Activated T-helper 1 cell treated with anti-CD3 and anti-CD28 coated beads, Interleukin-12 subunit alpha, Interleukin-12 subunit beta, Interleukin-2, Interleukin-4 antibody, amounts not matched to agents 30 ng/mL and 10 ng/mL and 1 ng/mL, durations not matched to agents 14 hours and 24 hours and 36 hours (primary cell): ENCODE measurements around the gene HERC2. TPM values are rescaled to one million over a fixed set of nuclear protein-coding genes. Genes with fewer than 3 reads are reported as not detected.

Source experiments
- DNase-seq: peaks from one replicate; pipeline ENCODE4 v3.0.0; 2021; ENCODE audit warnings: low spot score
- H3K27ac Mint-ChIP-seq: one replicate; pipeline ENCODE4 v1.8.0; 2021; ENCODE audit warnings: mild to moderate bottlenecking, mixed read lengths
- H3K27me3 Mint-ChIP-seq: one replicate; pipeline ENCODE4 v1.8.0; 2022; ENCODE audit warnings: mild to moderate bottlenecking, moderate library complexity, mixed read lengths; ENCODE audit not compliant: insufficient read depth
- H3K36me3 Mint-ChIP-seq: one replicate; pipeline ENCODE4 v1.8.0; 2021; ENCODE audit warnings: low read depth, mixed read lengths
- H3K4me1 Mint-ChIP-seq: one replicate; pipeline ENCODE4 v1.8.0; 2021; ENCODE audit warnings: low read depth, mixed read lengths
- H3K4me3 Mint-ChIP-seq: one replicate; pipeline ENCODE4 v1.8.0; 2021; ENCODE audit warnings: mild to moderate bottlenecking, moderate library complexity, mixed read lengths
- H3K9me3 Mint-ChIP-seq: one replicate; pipeline ENCODE4 v1.8.0; 2021; ENCODE audit warnings: mixed read lengths
- intact Hi-C: fragments of 100-400 bp; cut with micrococcal nuclease; formaldehyde crosslinking; loops from one replicate; pipeline ENCODE4 v1.15.1; 2024
- total RNA-seq: library from RNA; stranded (reverse); gene quantifications from 2 replicates; pipeline ENCODE4 v1.2.3, GENCODE V29; 2022

Gene HERC2
- total RNA-seq, 1 donor from 2014 or later, result 41.3 TPM

DNA sequence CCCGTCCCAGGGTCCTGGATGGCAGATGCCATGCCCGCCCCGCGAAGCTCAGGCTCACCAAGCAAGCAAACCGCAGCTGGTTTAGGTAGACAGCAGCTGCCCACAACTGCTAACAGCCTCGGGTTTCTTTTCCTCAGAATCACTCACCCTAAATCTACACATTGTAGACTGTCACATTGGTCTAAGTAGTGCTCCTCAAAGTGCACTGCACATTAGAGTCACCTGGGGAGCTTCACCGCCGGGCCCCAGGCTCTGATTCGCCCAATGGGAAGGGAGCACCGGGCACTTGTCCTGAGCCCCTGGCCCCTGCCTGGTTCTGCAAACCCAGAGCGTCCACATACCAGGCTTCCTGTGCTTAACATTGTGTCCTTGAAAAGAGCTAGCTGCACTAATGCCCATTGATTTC is 223.6 kb downstream of the HERC2 start:
- no peak overlapping the region for H3K4me3 Mint-ChIP-seq
- H3K36me3 Mint-ChIP-seq, result peaks cover 3% of the 10 kb centered on the region
- DNase-seq, result no peak
- H3K27ac Mint-ChIP-seq, result no peak overlapping the region
- H3K27me3 Mint-ChIP-seq, result peaks cover 50% of the 10 kb centered on the region
- H3K9me3 Mint-ChIP-seq, result no peaks in the 10 kb centered on the region
- peaks cover 32% of the 10 kb centered on the region for H3K4me1 Mint-ChIP-seq
- intact Hi-C loops, result no loop called here

- intact Hi-C loops, result no loop called here
- Mint-ChIP-seq H3K4me1 (peaks cover 32% of the 10 kb centered on the region), H3K9me3 (no peaks in the 10 kb centered on the region), H3K27ac (no peak overlapping the region), H3K36me3 (peaks cover 1% of the 10 kb centered on the region), H3K27me3 (peaks cover 55% of the 10 kb centered on the region), H3K4me3 (peak overlapping the region; percentile 68)
- no peak for DNase-seq
Measured at GRCh38 chr15:28097656-28098359, 224.2 kb downstream of the HERC2 start.

DNA sequence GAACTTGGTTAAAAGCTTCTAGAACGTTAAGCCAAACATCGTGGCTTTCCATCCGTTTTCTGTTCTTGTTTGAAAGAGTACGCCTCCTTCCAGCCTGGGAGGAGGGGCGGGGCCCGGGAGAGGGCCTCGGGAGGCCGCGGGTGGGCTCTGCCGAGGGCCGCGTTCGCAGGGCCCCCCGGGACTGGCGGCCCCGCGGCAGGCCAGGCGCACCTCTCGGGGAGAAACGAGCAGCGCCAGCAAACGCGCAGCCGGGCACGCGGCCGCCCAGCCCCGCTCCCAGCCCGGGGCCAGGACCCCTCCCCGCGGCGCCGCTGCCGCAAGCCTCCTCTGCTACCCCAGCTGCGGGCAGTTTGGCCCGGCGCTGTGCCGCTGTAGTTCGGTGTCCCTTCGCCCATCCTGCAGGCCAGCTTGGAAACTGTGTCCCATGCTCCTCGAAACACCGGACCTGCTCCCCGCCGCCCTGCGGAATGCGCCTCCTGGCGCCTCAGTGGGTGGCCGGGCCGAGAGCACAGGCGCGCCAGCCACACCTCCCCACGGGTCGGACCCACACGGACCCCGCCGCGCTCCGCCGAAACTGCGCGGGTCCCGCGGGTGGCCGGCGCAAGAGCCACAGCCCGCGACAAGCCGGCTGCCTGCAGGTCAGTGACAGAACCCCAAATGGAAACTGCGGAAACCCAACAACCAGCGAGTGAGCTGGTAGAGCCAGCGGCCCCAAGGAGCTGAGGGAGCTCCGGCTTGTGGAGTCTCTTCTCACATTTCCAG is 225.1 kb downstream of the HERC2 start:
- peaks cover 63% of the 10 kb centered on the region for H3K27me3 Mint-ChIP-seq
- no peaks in the 10 kb centered on the region for H3K9me3 Mint-ChIP-seq
- intact Hi-C loops, result no loop called here
- H3K36me3 Mint-ChIP-seq, result peaks cover 1% of the 10 kb centered on the region
- peak overlapping the region; percentile 88 for H3K4me3 Mint-ChIP-seq
- no peak overlapping the region for H3K27ac Mint-ChIP-seq
- peaks cover 32% of the 10 kb centered on the region for H3K4me1 Mint-ChIP-seq
- DNase-seq, result no peak

GRCh38 chr15:28096411-28096669 is 225.6 kb downstream of the HERC2 start:
- H3K36me3 Mint-ChIP-seq, result peaks cover 1% of the 10 kb centered on the region
- intact Hi-C loops, result no loop called here
- peak overlapping the region; percentile 88 for H3K4me3 Mint-ChIP-seq
- H3K27ac Mint-ChIP-seq, result no peak overlapping the region
- peaks cover 32% of the 10 kb centered on the region for H3K4me1 Mint-ChIP-seq
- no peaks in the 10 kb centered on the region for H3K9me3 Mint-ChIP-seq
- H3K27me3 Mint-ChIP-seq, result peaks cover 68% of the 10 kb centered on the region
- DNase-seq, result no peak

DNA sequence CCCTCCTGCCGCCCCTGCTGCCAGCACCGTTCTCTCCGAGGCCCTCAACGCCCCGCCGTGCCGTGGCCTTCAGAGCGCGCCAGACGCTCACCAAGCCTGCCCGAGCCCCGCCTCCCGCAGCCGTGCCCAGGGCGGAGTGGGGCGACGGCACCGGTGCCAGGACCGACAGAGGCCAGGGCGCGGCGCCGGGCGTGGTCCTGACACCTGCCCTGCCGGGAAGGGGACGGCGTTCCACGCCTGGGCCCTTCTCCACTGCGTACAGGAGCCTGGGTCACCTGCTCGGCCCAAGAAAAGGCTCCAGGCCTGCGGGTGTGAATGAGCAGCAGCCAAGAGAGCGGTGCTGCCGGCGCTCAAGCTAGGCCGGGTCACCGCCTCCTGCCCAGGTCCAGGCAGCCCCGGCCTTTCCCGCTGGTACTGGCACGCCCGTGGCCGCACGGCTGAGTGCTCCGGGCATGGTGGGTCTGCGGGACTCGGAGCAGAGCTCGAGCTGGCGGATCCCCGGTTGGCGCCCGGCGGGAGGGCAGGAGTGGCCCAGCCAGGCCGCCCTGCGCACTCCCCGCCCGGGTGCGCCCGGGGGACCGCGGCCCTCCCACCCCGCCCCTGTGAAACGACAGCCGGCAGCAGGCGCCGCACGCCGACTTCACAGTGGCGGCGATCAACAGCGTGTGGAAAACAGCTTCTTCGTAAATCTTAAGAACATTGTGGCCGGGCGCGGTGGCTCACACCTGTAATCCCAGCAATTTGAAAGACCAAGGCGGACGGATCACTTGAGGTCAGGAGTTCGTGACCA is 227.1 kb downstream of the HERC2 start:
- H3K4me3 Mint-ChIP-seq, result peak overlapping the region; percentile 88
- H3K4me1 Mint-ChIP-seq, result peaks cover 27% of the 10 kb centered on the region
- intact Hi-C loops, result no loop called here
- no peak overlapping the region for H3K27ac Mint-ChIP-seq
- H3K36me3 Mint-ChIP-seq, result peaks cover 1% of the 10 kb centered on the region
- no peak for DNase-seq
- peaks cover 13% of the 10 kb centered on the region for H3K9me3 Mint-ChIP-seq
- peaks cover 74% of the 10 kb centered on the region for H3K27me3 Mint-ChIP-seq

DNA sequence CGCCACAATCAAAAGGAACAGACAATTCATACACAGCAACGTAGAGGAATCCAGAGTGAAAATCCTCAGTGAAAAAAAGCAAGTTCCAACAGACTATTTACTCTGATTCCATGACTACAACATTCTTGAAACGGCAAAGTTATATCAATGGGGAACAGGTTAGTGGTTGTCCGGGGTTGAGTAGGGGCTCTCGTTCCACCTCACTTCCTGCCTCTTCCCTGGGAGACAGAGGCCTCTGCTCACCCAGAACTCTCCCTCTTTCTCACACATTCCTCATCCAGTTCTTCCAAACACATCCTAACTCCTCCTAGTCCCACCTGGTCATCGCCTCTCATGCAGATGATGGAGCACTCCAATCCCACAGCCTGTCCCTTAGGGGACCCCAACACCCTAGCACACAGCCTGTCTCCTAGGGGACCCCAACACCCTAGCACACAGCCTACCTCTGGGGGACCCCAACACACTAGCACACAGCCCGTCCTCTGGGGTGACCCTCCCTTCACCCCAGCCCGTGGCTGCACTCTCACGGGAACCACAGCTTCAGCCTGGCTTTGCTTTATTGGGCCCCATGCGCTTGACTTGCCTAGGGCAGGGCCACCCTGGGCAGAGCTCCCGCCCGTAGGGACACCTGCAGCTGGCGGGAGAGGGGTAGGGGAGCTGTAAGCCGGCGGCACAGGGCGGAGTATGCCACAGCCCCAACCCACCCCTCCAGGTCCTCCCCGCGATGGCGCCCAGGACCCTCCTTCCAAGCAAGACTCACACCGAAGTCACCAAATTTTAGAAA is 228.0 kb downstream of the HERC2 start:
- peak overlapping the region; percentile 15 for H3K4me3 Mint-ChIP-seq
- no peak for DNase-seq
- no peaks in the 10 kb centered on the region for H3K36me3 Mint-ChIP-seq
- peaks cover 22% of the 10 kb centered on the region for H3K4me1 Mint-ChIP-seq
- intact Hi-C loops, result no loop called here
- H3K27ac Mint-ChIP-seq, result no peak overlapping the region
- peaks cover 70% of the 10 kb centered on the region for H3K27me3 Mint-ChIP-seq
- H3K9me3 Mint-ChIP-seq, result peaks cover 14% of the 10 kb centered on the region

- Mint-ChIP-seq H3K4me1 (peaks cover 21% of the 10 kb centered on the region), H3K4me3 (no peak overlapping the region), H3K27me3 (peaks cover 54% of the 10 kb centered on the region), H3K36me3 (no peaks in the 10 kb centered on the region), H3K27ac (no peak overlapping the region), H3K9me3 (peaks cover 14% of the 10 kb centered on the region)
- intact Hi-C loops, result no loop called here
- DNase-seq, result no peak
Measured at GRCh38 chr15:28091313-28091712, 230.7 kb downstream of the HERC2 start.

GRCh38 chr15:28086175-28086703 is 235.7 kb downstream of the HERC2 start:
- Mint-ChIP-seq H3K4me3 (no peak overlapping the region), H3K27me3 (peaks cover 19% of the 10 kb centered on the region), H3K27ac (no peak overlapping the region), H3K9me3 (peaks cover 13% of the 10 kb centered on the region), H3K36me3 (no peaks in the 10 kb centered on the region), H3K4me1 (peaks cover 15% of the 10 kb centered on the region)
- peak; percentile 38 for DNase-seq
- intact Hi-C loops, result loop anchor here (1.0 kb wide), 1 partner anchor 37 kb away; no protein-coding TSS in a partner anchor

GRCh38 chr15:28085489-28086174 is 236.3 kb downstream of the HERC2 start:
- Mint-ChIP-seq H3K36me3 (no peaks in the 10 kb centered on the region), H3K4me3 (no peak overlapping the region), H3K9me3 (peaks cover 9% of the 10 kb centered on the region), H3K27ac (no peak overlapping the region), H3K27me3 (peaks cover 15% of the 10 kb centered on the region), H3K4me1 (peaks cover 15% of the 10 kb centered on the region)
- DNase-seq, result no peak
- intact Hi-C loops, result loop anchor here (1.0 kb wide), 1 partner anchor 38 kb away; no protein-coding TSS in a partner anchor

DNA sequence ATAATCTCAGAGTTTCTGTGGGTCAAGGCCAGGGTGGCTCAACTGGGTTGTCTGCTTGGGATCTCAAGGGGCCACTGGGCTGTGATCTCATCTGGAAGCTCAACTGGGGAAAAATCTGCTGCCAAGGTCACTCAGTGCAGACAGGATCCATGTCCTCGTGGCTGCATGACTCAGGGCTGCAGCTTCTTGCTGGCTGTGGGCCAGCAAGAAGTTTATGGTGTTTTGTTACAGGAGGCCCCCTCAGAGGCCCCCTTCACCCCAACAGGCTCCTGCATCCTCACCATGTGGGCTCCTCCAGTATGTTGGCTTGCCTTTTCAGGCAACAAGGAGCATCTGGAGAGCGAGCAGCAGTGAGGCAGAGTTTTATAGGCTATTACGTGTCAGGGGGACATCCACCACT is 237.4 kb downstream of the HERC2 start:
- no peaks in the 10 kb centered on the region for H3K36me3 Mint-ChIP-seq
- H3K27me3 Mint-ChIP-seq, result peaks cover 10% of the 10 kb centered on the region
- no peaks in the 10 kb centered on the region for H3K9me3 Mint-ChIP-seq
- H3K27ac Mint-ChIP-seq, result no peak overlapping the region
- intact Hi-C loops, result no loop called here
- no peak for DNase-seq
- H3K4me3 Mint-ChIP-seq, result no peak overlapping the region
- peaks cover 15% of the 10 kb centered on the region for H3K4me1 Mint-ChIP-seq

DNA sequence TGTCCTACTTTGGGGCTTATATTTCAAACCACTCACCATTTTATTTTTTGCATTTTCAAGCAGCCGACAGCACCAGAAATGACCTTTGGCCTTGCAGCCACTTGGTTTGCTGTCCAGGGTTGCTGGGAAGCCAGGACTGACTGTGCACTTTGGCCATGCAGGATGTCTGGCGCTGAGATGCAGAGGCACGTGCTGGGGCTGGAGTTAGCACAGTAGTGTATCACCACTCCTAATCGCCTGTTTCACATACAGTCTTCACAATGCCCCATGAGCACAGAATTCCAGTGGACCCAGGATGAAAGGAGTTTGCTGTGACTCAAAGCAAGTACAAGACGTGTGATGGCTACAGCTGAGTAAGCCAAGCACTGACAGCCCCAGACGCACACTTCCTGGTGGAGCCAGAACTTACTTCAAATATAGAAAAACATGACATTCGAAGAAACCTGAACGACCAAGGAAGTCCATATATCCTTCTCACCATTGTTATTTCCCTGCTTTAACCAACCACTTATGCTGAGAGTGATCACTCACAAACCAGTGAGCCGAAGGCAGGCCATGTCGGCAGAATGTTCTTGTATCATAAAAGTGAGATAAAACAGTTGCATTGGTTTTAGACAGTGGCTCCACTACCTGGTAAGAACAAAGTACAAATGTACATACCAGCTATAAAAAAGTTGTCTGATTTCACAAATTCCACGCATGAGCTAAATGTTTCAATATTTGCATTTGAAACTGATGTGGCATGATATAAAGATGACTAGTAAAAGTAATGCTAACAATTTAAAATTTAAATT is 238.9 kb downstream of the HERC2 start:
- H3K9me3 Mint-ChIP-seq, result no peaks in the 10 kb centered on the region
- H3K4me3 Mint-ChIP-seq, result no peak overlapping the region
- no peak overlapping the region for H3K27ac Mint-ChIP-seq
- H3K36me3 Mint-ChIP-seq, result no peaks in the 10 kb centered on the region
- H3K4me1 Mint-ChIP-seq, result peaks cover 15% of the 10 kb centered on the region
- H3K27me3 Mint-ChIP-seq, result peaks cover 8% of the 10 kb centered on the region
- no peak for DNase-seq
- intact Hi-C loops, result no loop called here
